GM18498 (cell line): ENCODE results near the gene ABI3.

Source experiments
- ATAC-seq: cut with Tn5 transposase; IDR thresholded peaks from one replicate; pipeline ENCODE4 v1.9.1; 2021; ENCODE audit warnings: mild to moderate bottlenecking, moderate library complexity; ENCODE audit not compliant: unreplicated experiment

The ABI3 gene

DNA sequence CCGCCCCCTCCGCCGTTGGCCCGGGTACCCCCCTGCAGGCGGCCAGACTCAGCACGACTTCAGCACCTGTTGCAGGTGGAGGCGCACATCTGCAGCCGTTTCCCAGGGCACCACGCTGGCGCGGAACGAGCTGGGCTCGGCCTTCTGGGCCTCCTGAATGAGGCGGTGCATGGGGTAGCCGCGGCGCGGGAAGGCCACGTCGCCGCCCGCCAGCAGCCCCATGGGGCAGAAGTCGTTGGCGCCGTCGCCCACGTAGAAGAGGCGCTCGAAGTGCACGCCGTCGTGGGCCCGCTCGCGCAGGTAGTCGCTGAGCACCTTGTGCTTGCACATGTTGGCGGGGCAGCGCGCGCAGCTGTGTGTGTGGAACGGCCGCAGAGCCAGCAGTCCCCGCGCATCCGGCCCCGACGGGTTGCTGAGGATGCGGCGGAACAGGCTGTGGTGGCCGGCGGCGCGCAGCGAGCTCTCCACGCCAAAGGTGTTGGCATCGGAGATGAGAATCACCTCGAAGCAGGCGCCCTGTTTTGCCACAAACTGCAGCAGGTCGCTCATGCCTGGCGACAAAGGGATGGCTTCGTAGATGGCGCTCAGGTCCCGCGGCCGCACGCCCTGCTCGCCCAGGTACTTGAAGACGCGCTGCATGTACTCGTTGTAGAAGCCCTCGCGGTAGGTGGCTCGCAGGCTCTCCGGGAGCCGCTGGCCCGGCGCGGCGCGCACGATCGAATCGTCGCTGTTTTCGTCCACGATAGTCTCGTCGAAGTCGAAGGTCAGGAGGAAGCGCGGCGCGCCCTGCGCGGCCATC, 13.9 kb downstream of the ABI3 start:
- no peak for ATAC-seq

DNA sequence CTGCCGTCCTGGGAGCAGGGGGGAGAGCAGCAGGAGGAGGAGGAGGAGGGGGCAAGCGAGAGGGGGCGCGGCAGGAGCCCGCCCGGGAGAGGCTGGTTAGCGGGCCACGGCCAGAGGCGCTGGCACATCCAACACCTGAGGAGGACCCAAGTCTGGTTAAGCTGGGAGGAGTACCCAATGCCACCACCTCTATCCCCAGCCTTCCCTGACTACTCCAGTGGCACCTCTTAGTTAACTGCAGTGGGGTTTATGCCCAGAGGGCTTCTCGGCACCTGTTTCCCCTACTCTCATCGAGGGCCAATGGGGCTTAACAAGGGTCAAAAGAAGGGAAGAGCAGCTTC, 14.5 kb downstream of the ABI3 start:
- ATAC-seq: no peak

DNA sequence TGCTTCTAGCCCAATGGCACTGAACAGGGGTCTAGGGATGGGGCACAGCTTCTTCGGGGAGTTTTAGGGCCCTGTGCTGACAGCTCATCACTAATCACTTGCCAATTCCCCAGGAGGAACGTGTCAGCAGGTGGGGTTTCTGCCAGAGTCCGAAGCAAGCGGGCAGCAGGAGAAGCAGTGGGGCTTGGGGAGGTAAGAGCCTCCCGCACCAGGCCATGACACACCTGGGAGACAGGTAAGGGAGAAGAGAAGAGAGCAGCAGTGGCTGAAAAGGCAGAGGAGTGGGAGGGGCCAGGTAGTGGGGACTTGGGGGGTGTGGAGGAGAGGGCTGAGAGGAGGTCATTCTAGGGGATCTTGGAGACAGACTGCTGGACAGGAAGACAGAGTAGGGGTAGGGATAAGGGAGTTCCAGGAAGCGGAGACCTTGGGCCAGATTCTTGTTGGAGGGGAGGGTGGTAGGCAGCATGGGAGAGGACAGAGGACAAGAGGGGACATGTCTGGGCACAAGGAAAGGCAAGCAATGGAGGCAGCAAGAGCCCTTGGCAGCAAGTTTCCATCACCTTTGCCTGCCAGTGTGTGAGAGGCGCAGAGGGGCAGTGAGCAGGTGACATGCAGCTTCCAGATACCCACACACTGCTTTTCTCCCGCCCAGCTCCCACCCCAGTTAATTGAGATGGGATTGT, 15.2 kb downstream of the ABI3 start:
- ATAC-seq: no peak

DNA sequence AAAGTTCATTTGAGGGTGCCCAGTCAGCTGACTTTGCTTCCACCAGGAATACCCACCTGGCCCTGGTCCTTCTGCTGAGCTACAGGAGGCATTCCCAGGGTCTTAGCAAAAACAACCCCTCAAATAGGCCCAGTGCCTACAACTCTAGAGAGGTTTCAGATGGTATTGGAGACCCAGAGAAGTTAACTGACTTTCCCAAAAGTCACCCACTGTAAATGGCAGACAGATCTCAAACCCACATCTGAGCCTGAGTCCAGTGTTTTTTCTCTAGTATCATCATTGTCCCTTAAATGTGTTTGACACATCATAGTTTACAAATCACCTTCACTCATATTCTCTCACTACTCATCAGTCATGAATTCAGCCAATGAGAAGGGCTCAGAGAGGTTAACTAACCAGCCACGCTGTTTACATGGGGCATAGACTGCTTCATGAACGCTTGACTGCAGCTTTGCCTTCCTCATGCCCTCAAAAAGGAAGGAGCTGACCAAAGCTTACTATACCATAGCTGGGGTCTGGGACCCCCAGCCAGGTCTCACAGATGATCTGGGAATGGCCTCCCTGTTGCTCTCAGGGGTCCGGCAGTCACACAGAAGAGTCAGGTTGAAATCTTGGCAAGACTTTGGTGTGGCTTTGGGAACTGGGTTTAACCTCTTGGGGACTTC, 16.4 kb downstream of the ABI3 start:
- ATAC-seq: no peak

GRCh38 chr17:49227436-49228261, 17.1 kb downstream of the ABI3 start:
- no peak for ATAC-seq

GRCh38 chr17:49229076-49229804, 18.7 kb downstream of the ABI3 start:
- no peak for ATAC-seq

DNA sequence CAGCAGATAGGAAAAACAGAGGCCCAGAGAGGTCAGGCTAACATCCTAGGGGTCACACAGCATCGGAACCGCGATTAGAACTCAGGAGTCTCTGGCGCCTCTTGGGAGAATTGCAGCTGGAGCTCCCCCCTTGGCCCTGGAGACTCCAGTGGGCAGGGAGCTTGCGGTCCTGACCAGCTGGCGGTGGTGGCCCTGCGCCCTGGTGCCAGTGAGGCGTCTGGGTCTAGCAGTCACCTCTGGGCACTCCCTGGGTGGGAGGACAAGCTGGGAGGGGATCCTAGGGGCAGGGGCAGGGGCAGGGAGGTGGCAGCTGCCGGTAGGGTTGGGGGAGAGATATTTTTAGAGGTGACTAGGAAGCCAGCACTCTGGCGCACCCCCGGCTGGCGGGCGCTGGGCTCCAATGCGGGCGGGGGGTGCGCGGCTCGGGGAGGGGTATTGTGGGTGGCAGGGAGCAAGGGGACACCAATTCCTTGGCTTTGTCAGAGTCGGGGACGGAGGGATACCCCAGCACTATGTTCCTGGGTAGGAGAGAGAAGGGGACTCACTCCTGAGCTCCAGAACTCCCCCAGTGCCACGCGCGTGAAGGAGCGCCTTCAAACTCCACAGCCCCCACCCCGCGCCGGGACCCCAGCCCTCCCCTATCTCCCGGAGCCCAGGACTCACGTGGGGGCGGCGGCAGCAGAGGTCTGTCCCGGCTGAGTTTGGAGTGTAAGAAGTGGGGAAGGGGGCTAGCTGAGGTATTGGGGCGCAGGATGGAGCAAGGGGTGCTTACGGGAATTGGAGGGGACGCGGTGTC, 19.5 kb downstream of the ABI3 start:
- ATAC-seq: no peak

DNA sequence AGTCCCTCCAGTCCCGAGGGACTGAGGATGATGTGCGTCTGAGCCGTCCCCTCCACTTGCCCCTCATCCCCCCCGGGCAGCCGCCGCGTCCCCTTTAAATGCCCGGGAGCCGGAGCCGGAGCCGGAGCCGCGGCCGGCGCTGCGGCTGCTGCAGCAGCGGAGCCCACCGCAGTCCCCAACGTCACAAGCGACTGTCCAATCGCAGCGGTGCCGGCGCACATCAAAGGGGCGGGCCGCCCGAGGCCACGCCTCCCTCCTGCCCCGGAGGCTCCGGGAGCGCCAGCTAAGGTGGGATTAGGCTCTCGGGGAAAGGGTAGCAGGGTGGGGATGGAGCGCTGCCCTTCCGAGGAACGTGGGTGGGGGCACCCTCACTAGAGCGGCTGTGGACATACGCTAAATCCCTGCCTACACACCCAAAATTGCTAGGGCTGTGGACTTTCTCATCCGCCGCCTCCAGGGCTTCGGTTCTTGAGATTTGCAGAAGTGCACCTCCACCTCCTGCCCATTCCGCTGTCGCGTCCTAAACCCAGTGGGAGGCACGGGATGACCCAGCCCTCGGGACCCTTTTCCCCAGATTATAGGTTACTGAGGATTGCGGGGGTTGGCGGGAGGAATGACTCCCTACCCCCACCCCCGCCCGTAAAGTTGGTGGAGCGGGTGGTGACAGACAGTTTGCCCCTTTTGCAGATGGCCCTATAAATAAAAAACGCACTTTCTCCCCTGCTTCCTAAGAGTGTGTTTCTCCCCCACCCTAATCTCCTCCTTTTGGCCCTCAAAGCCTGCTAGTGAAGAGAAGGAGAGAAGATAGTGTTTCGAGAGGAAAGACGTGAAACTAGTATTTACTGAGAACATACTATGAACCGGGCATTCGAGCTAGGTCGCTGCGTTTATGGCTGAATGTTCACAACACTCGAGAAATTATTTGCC, 20.4 kb downstream of the ABI3 start, which contains the start of gene PHOSPHO1:
Gene PHOSPHO1, minus strand, starts transcription at position 152 of the 927 bp plus-strand sequence. CDS start 4,096 bp downstream, outside the sequence.
- peak; percentile 92 for ATAC-seq

DNA sequence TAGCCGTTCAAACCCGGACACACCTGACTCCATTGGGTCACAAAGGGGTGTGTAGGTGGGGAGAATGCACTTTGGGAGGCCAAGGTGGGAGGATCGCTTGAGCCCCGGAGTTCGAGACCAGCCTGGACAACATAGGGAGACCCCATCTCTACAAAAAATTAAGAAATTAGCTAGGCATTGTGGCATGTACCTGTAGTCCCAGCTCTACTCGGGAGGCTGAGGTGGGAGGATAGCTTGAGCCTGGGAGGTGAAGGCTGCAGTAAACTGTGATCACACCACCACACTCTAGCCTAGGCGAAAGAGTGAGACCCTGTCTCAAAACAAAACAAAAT, 21.0 kb downstream of the ABI3 start:
- ATAC-seq: no peak

DNA sequence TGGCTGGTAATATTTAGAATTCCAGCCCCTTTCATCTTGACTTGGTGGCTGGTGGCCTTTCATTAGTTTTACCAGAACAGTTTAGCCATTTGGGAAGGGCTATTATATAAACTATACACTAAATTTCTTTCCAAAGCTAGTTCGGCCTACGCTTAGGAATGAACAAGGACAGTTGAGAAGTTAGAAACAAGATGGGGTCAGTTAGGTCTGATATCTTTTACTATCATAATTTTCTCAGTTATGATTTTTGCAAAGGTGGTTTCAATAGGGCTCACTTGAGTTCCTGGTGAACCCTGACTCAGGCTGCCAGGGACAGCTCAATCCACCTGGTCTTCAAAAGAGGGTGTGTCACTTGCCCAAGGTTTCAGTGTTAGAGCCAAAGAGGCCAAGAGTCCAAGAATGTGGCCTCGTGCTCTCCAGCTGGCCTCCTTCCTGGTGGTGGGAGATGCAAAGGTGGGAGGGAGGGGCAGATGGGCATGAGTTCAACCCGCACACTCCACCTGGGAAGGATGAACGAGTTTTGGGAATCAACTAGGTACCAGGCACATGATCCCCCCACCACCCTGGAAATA, 24.1 kb downstream of the ABI3 start:
- ATAC-seq: no peak

DNA sequence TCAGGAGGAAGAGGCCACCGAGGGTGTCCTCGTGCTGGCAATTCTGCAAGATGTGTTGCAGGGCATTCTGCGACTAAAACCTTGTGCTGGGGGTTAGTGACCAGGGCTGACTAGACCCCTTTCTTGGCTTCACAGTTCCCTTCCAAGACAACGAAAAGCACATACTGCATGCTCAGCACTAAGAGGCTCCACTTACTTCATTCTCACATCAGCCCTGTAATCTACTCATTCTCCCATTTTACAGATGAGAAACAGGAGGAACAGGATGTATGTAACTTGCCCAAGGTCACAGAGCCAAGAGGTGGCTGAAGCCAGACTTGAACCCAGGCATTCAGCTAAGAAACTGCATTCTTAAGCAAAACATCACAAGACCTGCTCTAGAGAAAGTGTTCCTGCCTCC, 25.4 kb downstream of the ABI3 start:
- no peak for ATAC-seq

- no peak for ATAC-seq
Observed at GRCh38 chr17:49239963-49240362, 29.5 kb downstream of the ABI3 start.

DNA sequence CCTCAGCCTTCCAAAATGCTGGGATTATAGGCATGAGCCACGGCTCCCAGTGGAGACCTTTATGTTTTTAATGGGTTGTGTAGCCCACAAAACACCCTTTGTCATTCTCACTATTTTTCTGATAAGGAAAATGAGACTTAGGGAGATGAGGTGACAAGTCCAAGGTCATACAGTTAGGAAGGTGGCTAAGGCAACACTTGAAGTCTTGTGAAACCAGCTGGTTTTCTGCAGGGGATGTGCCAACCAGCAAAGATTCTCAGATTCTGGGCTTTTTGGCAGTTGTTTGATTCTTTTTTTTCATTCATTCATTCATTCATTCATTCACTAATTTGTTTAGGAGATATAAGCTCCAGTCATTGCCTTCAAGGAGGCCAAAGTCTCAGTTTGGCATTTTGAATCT, 30.1 kb downstream of the ABI3 start:
- ATAC-seq: no peak

DNA sequence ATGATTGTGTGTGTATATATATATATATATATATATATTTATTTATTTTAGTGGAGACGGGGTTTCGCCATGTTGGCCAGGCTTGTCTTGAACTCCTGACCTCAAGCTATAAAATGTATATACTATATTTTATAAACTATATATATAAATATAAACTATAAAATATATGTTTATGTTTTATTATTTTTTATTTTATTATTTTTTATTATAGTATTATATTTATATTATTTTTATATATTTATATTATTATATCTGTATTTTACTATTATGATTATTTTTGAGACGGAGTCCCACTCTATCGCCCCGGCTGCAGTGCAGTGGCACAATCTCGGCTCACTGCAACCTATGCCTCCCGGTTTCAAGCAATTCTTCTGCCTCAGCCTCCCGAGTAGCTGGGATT, 30.5 kb downstream of the ABI3 start:
- ATAC-seq: no peak

- ATAC-seq: no peak
Observed at GRCh38 chr17:49241692-49242397, 31.3 kb downstream of the ABI3 start.

DNA sequence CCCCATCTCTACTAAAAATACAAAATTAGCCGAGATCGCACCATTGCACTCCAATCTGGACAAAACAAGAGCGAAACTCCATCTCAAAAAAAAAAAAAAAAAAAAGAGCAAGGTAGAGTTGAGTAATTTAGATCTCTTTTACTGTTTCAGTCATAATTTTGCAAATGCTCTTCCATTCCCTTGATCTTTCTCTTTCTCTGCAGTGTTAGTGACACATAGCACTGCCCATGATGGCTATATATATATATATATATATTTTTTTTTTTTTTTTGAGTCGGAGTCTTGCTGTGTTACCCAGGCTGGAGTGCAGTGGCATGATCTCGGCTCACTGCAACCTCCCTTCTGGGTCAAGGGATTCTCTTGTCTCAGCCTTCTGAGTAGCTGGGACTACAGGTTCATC, 32.3 kb downstream of the ABI3 start:
- ATAC-seq: no peak

DNA sequence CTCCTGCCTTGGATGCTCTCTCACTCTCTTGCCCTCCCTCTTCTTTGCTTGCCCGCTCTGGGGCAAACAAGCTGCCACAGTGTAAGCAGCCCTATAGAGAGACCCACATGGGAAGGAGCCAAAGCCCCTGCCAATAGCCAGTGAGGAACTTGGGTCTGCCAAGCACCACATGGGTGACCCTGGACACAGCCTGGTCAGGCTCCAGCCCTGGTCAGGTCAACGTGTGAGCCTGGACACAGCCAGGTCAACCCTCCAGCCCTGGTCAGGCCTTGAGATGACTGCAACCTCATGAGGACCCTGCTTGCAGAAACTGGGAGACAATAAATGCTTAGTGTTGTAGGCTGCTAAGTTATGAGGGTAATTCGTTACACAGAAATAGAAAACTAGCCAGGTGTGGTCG, 34.3 kb downstream of the ABI3 start:
- ATAC-seq: no peak

DNA sequence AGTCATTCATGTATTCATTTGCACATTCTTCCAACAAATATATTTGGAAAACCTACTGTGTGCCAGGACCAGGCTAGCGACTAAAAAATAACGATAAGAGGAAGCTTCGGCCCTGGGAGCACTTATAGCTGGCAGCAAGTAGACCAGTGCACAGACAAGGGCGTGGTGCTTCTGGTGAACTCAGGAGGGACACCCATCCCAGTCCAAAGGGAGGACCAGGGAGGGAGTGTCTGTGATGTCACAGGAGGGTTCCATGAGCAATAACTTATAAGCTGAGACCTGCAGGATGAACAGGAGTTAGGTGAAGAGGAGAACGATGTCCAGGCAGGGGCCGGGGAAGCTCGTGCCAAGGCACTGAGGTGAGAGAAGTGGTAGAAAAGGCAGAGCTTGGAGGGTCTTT, 37.4 kb downstream of the ABI3 start:
- no peak for ATAC-seq
